ENCODE measurements around the gene MED28.

GRCh38 chr4:17665852-17666251 is 51.4 kb downstream of the MED28 start:
- TF ChIP-seq GATA3 (IDR thresholded peaks at IDR 0.05; ENCODE audit: low read depth, low read length), result no peak
- TF ChIP-seq GATA2 (IDR thresholded peaks at IDR 0.05; ENCODE audit: low read depth, low read length), result no peak

All from SH-SY5Y (cell line).